Brain pericyte (primary cell): ENCODE measurements around the gene SORCS2.

ENCODE experiments used
- DNase-seq: peaks from one replicate; pipeline ENCODE4 v3.0.0-alpha.2; 2012; ENCODE audit warnings: low read depth, low spot score

The SORCS2 gene

GRCh38 chr4:7391637-7392437 lies 199.5 kb downstream of the SORCS2 start:
- no peak for DNase-seq

- DNase-seq, result no peak
These were observed 200.4 kb downstream of the SORCS2 start for GRCh38 chr4:7392438-7393421.

GRCh38 chr4:7393601-7394575 lies 201.6 kb downstream of the SORCS2 start:
- DNase-seq, result no peak

- DNase-seq, result no peak
These were observed 202.5 kb downstream of the SORCS2 start for GRCh38 chr4:7394681-7395451.

GRCh38 chr4:7395645-7396044 lies 203.3 kb downstream of the SORCS2 start:
- DNase-seq, result no peak

GRCh38 chr4:7396186-7396910 lies 204.0 kb downstream of the SORCS2 start:
- no peak for DNase-seq

- no peak for DNase-seq
These were observed 205.1 kb downstream of the SORCS2 start for GRCh38 chr4:7397206-7398103.

- no peak for DNase-seq
These were observed 205.7 kb downstream of the SORCS2 start for GRCh38 chr4:7398104-7398423.

- DNase-seq, result no peak
These were observed 206.6 kb downstream of the SORCS2 start for GRCh38 chr4:7398788-7399439.

GRCh38 chr4:7399440-7400234 lies 207.3 kb downstream of the SORCS2 start:
- no peak for DNase-seq

GRCh38 chr4:7400671-7401298 lies 208.4 kb downstream of the SORCS2 start:
- no peak for DNase-seq

- no peak for DNase-seq
These were observed 210.2 kb downstream of the SORCS2 start for GRCh38 chr4:7402526-7402925.

GRCh38 chr4:7403001-7403400 lies 210.7 kb downstream of the SORCS2 start:
- no peak for DNase-seq

- no peak for DNase-seq
These were observed 215.8 kb downstream of the SORCS2 start for GRCh38 chr4:7408166-7408565.

- no peak for DNase-seq
These were observed 218.1 kb downstream of the SORCS2 start for GRCh38 chr4:7410446-7410845.

- no peak for DNase-seq
These were observed 219.2 kb downstream of the SORCS2 start for GRCh38 chr4:7411491-7411890.

- DNase-seq, result no peak
These were observed 219.7 kb downstream of the SORCS2 start for GRCh38 chr4:7411896-7412553.
